GM11168 (cell line): ENCODE data around the gene DCAF8.

Source experiments
- in situ Hi-C: fragments of 300-500 bp; cut with MboI; formaldehyde crosslinking; loops from one replicate; pipeline ENCODE4 v1.12.0; 2022; ENCODE audit warnings: low sequenced_read_pairs; ENCODE audit not compliant: unreplicated experiment

The DCAF8 gene

GRCh38 chr1:160267284-160267991 is 5.1 kb upstream of the DCAF8 start:
- in situ Hi-C loops = no loop called here

DNA sequence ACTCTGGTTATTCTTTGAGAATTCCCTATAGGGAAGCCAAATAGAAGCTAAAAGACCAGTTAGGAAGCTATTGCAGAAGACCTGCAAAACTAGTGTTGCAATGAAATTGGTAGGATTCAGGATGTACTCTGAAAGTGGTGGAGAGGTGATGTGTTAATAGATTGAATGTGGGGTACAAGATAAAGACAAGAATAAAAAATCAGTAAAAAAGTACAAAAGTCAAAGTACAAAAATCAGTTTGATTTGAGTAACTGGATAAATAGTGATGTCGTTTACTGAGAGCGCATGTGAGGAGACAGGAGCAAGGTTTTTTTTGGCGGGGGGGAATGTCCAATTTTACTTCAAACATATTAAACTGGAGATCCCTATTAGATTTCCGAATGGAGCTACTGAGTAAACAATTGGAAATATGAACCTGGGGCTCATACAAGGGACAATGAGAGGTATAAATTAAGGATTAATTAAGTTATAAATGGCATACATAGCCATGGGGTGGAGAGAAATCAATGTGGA is 2.5 kb upstream of the DCAF8 start:
- in situ Hi-C loops = no loop called here

DNA sequence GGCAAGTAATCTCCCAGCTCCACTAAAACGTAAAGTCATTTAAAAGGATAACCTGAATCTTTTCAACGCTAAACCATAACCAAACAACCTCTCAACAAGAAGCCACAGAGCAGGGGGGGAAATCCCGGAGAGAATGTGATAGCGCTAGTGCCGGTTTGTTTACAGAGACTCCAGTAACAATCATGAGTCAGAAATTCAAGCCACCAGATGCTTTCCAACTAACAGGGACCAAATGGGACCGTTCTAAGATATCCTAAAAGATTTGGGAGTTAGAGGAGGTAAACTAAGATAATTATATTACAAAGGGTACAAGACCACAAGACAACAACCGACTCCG is 825 bp downstream of the DCAF8 start:
- in situ Hi-C loops = no loop called here

- in situ Hi-C loops = no loop called here
Observed at GRCh38 chr1:160260406-160261382, 1.7 kb downstream of the DCAF8 start.

- in situ Hi-C loops = loop anchor here (10.0 kb wide), 1 partner anchor 143 kb away; the partner anchor contains the start of gene ATP1A2
Observed at GRCh38 chr1:160258177-160258798, 4.1 kb downstream of the DCAF8 start.

DNA sequence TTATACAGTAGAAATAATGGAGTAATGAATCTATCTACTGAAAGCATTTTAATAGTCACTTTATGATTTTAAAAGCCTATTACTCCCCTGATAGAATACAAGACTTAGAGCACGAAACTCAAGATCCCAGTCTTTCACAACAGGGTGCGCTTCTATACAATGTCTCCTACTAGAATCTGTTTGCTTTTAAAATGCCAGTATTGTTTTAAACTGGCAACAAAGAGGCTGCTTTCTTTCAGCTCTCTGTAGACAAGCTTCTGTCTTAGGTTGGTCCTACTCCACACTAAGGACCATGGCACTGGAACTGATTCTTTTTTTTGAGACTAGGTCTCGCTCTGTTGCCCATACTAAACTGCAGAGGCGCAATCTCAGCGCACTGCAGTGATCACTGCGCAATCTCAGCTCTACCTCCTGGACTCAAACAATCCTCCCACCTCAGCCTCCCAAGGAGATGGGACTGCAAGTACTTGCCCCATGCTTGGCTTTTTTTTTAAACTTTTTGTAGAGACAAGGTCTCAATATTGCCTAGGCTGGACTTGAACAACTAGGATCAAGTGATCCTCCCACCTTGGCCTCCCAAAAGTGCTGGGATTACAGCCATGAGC is 4.8 kb downstream of the DCAF8 start:
- in situ Hi-C loops = loop anchor here (10.0 kb wide), 1 partner anchor 143 kb away; the partner anchor contains the start of gene ATP1A2

- in situ Hi-C loops = loop anchor here (10.0 kb wide), 1 partner anchor 142 kb away; the partner anchor contains the start of gene ATP1A2
Observed at GRCh38 chr1:160256396-160257046, 5.8 kb downstream of the DCAF8 start.

DNA sequence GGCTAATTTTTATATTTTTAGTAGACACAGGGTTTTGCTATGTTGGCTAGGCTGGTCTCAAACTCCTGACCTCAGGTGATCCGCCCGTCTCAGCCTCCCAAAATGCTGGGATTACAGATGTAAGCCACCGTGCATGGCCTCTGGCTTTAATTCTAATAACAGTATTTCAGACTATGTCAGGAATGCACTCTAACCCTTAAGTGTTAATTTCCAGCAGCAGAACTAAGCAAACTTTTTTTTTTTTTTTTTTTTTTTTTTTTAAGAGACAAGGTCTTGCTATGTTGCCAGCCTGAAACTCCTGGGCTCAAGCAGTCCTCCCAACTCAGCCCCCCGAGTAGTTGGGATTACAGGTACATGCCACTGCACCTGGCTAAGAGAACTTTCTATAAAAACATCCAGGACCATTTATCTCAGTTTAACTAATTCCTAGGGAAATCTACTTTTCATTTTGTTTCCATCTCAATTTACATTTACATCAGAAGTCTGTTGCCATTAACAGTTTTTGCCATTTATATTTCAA is 6.5 kb downstream of the DCAF8 start:
- in situ Hi-C loops = loop anchor here (10.0 kb wide), 1 partner anchor 141 kb away; the partner anchor contains the start of gene ATP1A2

GRCh38 chr1:160251687-160252526 is 10.4 kb downstream of the DCAF8 start:
- in situ Hi-C loops = loop anchor here (10.0 kb wide), 1 partner anchor 137 kb away; the partner anchor contains the start of gene ATP1A2

DNA sequence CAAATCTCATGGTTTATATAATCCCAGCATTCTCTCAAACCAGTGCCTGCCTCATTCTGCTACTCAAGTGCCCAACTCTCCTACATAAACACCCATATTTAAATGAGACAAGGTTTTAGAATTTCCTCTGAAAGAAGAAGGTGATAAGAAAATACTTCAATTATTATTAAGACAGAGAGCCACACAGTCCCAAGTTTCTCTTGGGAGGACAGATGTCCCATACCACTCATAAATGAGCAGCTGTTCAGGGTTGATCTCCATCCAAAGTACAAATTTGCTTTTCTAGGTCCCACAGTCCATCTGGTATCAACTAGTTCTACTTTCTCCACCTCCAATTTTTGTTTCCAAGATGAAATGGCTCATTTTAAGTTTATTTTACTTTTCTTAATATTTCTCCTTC is 11.3 kb downstream of the DCAF8 start:
- in situ Hi-C loops = loop anchor here (10.0 kb wide), 1 partner anchor 136 kb away; the partner anchor contains the start of gene ATP1A2

DNA sequence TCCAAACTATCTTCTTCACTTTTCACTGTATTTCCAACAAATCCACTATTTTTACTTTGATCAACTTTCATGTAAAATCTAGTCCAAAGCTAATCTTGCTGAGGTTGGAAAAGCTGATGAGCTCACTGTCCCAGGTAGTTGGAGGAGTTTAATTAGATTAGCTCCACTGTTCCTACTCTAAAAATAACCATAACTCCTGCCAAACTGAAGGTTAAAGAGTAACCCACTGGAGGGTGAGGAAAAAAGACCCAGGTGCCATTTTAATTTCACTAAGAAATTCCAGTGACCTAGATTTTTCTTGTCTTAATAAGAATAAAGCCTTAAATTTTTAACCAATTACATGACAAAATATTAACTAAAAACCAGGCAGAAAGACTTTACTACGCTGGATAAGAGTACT is 15.3 kb downstream of the DCAF8 start:
- in situ Hi-C loops = no loop called here

DNA sequence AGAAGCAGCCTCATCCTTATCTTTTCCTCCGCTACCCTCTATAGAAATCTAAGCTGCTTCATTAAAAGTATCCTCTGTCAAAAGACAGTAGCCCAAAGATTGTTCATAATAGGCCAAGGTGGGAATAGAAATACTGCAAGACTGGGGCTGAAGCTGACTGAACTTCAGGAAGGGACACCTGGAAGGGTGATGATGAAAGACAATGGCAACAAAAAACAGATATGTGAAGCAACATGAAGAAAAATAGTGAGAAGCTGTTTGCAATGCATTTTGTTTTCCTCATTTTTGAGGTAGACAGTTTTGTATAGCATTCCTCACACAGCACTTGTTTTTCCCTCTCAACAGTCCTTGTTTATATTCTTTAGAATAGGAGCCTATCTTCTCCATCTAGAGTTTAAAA is 16.9 kb downstream of the DCAF8 start:
- in situ Hi-C loops = no loop called here

DNA sequence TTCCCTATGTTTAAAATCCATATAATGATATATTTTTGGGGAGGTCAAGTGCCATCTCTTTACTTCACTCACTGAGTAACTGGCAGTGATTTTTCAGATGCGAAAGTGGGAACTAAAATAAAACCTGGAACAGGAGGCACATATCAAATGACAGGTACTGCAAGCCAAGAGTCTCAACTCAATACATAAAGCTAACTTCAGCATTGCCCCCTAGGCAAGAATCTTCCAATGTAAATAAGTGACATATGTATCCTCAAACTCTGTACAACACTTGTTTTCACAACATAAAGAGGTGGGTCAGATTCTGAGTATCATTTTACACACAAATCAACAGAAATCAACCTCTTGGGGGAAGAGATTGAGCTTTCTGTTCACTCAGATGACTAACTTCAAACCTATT is 18.1 kb downstream of the DCAF8 start:
- in situ Hi-C loops = no loop called here

- in situ Hi-C loops = no loop called here
Observed at GRCh38 chr1:160243767-160244166, 18.6 kb downstream of the DCAF8 start.

GRCh38 chr1:160239582-160240299 is 22.6 kb downstream of the DCAF8 start:
- in situ Hi-C loops = no loop called here

- in situ Hi-C loops = no loop called here
Observed at GRCh38 chr1:160238408-160238807, 23.9 kb downstream of the DCAF8 start.

- in situ Hi-C loops = no loop called here
Observed at GRCh38 chr1:160237558-160237957, 24.8 kb downstream of the DCAF8 start.

DNA sequence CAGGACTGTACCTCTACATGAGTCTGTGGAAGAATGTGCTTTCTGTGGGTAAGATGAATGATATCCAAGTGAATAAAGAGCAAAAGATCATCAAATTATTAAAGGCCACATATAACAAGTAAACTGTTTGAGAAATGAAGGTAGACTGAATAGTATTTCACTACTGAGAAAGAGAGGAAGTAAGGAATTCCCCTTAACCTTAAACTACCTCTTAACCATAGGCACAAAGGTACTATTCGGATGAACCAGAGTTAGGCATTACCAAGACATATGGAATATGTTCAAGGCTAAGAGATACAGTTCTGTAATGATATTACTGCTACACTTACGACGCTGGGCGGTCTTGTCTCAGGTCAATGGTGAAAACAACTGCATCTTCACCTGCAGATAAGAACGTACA is 25.5 kb downstream of the DCAF8 start:
- in situ Hi-C loops = no loop called here
